Glomerular endothelial cell (primary cell): ENCODE data around the gene TBXT. TPM values are rescaled to one million over a fixed set of nuclear protein-coding genes. Genes with fewer than 3 reads are reported as not detected.
"Not testable (repeated sequence)": the region's sequence is repeated elsewhere in the genome, so short reads cannot be mapped to it uniquely, and the experiment has no call there.

Experiments
- DNase-seq: peaks from one replicate; pipeline ENCODE4 v3.0.0-alpha.2; 2011; ENCODE audit warnings: low read depth, low spot score; ENCODE audit errors: extremely low read depth
- total RNA-seq: library from RNA; depleted of rRNA; stranded (reverse); fragments of >200 nt; gene quantifications from 2 replicates; pipeline ENCODE4 v1.2.3, GENCODE V29; 2015

TBXT gene
- not detected in 2 replicates for total RNA-seq

GRCh38 chr6:166167801-166168615 lies at the start of gene TBXT:
TBXT (minus strand) TSS chr6:166167851; CDS start chr6:166167591, 260 bp downstream.
- no peak for DNase-seq

GRCh38 chr6:166207284-166207561 lies 39.6 kb upstream of the TBXT start:
- DNase-seq, result no peak

GRCh38 chr6:166206510-166207283 lies 39.0 kb upstream of the TBXT start:
- no peak for DNase-seq

DNA sequence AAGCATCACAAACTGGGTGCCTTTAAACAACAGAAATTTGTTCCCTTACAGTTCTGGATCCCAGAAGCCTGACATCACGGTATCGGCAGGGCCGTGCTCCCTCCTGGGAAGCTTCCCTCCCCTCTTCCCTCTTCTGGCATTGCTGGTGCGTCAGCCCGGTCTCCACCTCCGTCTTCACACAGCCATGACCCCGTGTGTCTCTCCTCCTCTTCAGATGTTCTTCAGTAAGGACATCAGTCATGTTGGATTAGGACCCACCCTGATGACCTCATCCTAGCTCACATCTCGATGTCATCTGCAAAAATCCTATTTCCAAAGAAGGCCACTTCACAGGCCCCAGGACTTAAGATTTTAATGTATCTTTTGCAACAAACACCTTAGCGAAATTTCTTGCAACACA lies 38.4 kb upstream of the TBXT start:
- DNase-seq, result no peak

DNA sequence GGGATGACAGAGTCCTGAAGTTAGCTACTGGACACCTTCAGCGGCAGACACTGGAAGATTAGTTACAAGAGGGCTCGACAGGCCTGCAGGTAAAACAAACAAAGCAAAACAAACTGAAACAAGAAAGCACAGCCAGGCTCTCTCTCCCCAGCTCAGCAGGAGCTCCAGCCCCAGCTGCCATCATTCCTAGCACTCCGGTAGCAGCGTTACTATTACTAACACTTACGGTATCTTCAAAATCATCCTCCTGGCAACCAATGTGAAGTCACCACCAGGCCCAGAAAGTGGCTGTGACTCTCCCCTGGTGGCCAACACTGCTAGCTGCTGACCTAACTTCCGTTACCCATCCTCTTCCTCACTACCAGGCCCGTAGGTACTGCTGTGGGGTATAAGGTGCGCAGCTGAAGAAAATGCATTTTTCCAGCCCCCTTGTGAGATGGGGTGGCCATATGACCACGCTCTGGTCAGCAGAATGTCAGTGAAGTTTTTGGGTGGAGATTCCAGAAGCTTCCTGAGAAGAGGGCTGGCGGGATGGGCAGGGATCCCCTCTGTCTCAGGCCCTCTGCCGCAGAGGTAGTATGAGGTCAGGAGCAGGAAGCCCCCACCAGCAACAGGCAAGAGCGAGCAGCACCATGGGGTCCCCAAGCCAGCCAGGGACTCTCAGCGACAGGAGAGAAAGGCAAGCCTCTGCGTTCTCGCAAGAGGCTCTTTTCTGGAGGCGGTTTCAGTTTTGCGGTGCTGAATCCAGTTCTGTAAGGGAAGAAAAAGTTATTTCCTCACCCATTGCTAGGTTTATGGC lies 37.4 kb upstream of the TBXT start:
- DNase-seq, result no peak

- no peak for DNase-seq
These were observed 36.1 kb upstream of the TBXT start for GRCh38 chr6:166203641-166204222.

DNA sequence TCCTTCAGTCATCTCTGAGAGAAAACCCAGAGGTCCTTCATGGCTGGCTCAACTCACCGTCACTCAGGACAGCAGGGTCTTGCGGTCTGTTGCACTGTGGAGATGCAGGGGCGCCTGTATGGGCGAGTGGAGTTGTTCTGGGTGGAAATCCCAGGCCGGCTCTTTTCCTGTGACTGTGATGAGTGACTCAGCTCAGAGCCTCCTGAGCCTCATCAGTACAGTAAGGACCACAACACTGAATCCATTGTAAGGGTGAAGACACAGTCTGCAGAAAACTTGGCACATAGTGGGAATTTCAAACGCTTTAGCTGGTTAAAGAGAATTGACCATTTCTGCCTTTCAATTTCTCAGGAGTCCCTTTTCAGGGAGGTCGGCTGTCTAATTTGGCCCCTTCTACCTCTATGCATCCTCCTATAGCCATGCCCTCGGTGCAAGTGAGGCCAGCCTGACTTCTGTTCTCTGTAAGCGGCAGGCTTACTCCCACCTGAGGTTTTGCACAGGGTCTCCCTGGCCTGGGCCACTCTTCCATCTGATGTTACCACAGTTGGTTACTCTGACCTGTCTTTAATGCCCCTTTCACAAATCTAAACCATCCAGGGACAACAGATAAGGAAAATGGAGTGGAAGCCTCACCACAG lies 35.5 kb upstream of the TBXT start:
- no peak for DNase-seq

DNA sequence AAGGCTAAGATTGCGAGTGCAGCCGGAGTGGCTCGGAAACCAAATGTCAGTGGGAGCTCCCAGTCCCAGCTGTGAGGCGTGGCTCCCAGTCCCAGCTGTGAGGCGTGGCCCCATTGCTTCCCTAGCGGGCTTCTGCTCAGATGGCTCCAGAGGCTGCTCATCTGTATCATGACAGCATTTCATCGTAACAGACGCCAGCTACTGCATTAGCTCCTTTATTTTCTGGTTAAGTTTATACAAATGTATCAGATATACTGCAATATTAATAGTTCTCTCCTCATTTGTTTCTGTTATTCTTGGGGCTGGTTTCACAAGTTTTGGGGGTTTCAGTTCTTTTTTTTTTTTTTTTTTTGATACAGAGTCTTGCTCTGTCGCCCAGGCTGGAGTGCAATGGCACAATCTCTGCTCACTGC lies 34.7 kb upstream of the TBXT start:
- no peak for DNase-seq

GRCh38 chr6:166201878-166202277 lies 34.2 kb upstream of the TBXT start:
- DNase-seq, result no peak

DNA sequence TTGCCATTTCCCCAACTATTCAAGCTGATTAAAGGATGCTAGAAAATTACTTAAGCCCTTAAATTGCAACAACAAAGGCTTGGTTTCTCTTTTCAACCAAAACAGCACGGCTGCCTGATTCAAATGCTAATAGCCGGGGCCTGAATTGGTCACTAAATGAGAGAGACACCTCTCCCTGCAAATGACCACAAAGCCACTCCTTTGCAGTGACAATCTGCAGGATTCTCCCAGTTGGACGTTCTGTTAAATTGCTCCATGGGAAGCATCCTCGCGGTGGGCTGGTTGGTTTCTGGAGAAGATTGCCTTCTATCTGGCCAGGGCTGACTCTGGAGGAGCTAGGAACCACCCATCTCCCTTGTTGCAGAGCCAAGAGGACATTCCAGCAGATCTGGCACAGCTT lies 29.7 kb upstream of the TBXT start:
- no peak for DNase-seq

DNA sequence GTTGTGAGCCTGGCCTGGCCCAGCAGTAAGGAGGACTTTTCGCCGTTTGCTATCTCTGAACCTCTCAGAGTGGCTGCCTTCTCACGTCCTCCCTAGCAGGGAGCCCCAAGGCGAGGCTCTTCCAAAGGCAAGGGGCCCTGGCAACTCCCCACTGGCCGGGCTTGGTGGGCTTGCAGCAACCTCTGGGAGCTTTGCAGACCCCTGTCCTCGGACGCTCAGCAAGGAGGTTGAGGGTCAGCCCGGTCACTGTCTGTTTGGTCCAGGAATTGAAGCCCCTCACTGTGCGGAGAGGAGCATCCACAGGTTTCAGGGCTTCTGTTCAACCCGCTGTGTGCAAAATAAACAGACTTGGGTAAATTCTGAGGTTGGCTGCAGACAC lies 28.2 kb upstream of the TBXT start:
- DNase-seq, result no peak

DNA sequence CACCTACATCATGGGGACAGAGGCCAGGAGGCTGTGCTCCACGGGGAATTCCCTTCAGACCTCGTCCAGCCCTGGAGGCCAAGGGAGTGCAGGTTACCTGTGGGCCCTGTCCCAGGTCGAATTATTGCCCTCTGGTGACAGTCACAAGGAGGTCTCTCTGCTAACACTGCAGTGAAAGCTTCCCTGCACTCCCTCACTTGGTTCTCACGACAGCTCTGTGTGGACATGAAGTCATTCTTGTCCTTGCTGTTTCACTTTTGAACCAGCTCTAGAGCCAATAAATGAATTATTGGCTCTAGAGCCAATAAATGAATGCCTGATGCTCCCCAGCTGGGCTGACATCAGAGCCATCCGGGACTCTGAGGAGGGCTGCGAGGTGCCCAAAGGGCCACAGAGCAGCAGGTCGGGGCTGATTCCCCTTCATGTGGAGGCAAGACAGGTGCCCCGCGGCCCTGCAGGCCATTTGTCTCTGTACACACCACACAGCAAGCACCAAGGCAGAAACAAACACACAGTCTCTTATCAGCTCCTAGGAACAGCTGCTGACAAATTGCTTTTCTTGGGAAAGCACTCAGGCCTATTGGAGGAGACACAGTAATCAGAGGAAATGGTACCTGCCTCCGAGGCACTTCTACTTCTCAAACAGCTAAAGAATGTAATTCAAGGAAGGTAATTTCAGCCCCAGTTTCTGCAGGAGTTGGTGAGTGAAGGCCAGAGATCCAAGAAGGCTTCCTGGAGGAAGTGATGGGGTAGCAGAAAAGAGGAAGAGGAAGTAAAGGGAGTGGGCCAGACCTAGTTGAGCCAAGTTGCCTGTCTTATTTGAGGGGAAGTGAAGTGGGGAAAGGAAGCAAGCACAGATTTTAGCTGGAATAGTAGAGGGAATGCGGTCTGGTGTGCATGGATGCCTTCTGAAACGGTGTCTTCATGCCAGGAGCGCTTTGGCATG lies 27.5 kb upstream of the TBXT start:
- DNase-seq, result no peak

DNA sequence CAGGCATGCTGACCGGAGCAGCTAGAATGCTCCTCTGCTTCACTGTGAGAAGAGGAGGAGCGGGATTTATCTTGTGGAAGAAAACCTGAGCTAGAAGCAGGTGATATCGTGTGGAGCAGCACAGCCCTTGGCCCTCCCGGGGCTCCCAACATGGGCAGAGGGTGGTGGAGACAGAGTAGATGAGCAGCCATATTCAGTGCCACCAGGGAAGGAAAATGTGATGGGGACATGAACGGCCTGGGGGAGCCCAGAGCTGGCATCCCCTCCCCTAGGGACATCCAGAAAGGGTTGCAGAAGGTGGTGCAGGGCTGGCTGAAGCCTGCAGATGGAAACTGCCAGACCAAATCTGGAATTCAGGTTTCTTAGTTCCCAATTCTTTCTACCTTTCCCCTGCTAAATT lies 24.9 kb upstream of the TBXT start:
- DNase-seq, result no peak

DNA sequence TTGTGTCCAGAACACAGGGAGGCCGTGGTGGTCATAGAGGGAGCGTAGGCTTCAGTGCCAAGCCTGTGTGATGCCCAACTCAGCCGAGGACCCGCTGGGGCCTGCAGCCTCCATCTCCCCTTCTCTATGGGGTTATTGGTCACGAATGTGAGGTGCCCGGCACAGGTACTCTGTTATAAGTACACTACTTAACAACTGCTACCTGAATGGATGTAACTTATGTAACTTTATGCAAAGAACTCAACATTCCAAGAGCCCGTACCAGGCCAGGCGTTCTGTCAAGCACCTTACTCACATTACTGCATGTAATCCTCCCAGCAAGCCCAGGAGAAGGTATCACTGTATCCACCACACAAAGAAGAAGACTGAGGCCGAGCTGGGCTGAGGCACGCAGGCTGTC lies 24.5 kb upstream of the TBXT start:
- DNase-seq, result no peak

DNA sequence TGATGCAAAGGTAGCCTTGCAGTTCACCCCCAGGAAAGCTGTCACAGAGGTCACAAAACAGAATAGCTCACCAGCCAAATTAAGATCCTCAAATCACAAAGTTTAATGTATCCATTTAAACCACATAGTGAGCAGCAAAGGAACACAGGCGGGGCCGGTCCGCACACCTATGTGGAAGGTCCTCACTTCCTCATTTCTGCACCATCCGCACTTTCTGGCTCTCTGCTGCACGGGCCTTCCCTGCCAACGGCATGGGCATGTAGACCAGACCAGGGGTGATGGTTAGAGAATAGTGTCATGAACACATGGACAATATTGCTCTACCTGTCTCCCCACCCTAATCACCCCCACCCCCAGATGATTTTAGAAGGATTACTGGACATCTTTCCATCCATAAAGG lies 12.1 kb upstream of the TBXT start:
- no peak for DNase-seq

- no peak for DNase-seq
These were observed 8.5 kb upstream of the TBXT start for GRCh38 chr6:166176106-166176505.

DNA sequence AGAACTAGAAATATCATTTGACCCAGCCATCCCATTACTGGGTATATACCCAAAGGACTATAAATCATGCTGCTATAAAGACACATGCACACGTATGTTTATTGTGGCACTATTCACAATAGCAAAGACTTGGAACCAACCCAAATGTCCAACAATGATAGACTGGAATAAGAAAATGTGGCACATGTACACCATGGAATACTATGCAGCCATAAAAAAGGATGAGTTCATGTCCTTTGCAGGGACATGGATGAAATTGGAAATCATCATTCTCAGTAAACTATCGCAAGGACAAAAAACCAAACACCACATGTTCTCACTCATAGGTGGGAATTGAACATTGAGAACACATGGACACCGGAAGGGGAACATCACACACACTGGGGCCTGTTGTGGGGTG lies 7.4 kb upstream of the TBXT start:
- DNase-seq, result not testable (repeated sequence)

- no peak for DNase-seq
These were observed 6.4 kb upstream of the TBXT start for GRCh38 chr6:166174031-166174430.

GRCh38 chr6:166173281-166173951 lies 5.8 kb upstream of the TBXT start:
- DNase-seq, result no peak
